ENCODE measurements around the gene SULT1B1.

SULT1B1 gene

GRCh38 chr4:69785211-69785831 is 24.9 kb upstream of the SULT1B1 start:
- POLR2A ChIA-PET (ENCODE audit: low non-redundant PET) = no interaction called here
- DNase-seq (ENCODE audit: low spot score) = no peak
- CTCF ChIA-PET = no interaction called here
- no peak overlapping the region for H3K27ac ChIP-seq
- TF ChIP-seq CTCF (conservative IDR thresholded peaks at IDR 0.05; ENCODE audit: low read depth) = no peak

- H3K27ac ChIP-seq = no peak overlapping the region
- CTCF ChIA-PET = no interaction called here
- POLR2A ChIA-PET (ENCODE audit: low non-redundant PET) = no interaction called here
- TF ChIP-seq CTCF (conservative IDR thresholded peaks at IDR 0.05; ENCODE audit: low read depth) = no peak
- DNase-seq (ENCODE audit: low spot score) = no peak
Measured at GRCh38 chr4:69782651-69783310, 22.4 kb upstream of the SULT1B1 start.

GRCh38 chr4:69781458-69782418 is 21.3 kb upstream of the SULT1B1 start:
- TF ChIP-seq CTCF (conservative IDR thresholded peaks at IDR 0.05; ENCODE audit: low read depth) = no peak
- DNase-seq (ENCODE audit: low spot score) = no peak
- ChIA-PET POLR2A (ENCODE audit: low non-redundant PET) (no interaction called here), CTCF (interaction anchor here (0.6 to 0.7 kb wide), 2 partner anchors 26 to 46 kb away, joined by 3 read pairs; no protein-coding TSS in a partner anchor)
- H3K27ac ChIP-seq = no peak overlapping the region

- TF ChIP-seq CTCF (conservative IDR thresholded peaks at IDR 0.05; ENCODE audit: low read depth) = no peak
- no peak for DNase-seq (ENCODE audit: low spot score)
- ChIA-PET CTCF (no interaction called here), POLR2A (ENCODE audit: low non-redundant PET) (no interaction called here)
- no peak overlapping the region for H3K27ac ChIP-seq
Measured at GRCh38 chr4:69780141-69780540, 19.7 kb upstream of the SULT1B1 start.

- CTCF ChIA-PET = no interaction called here
- no peak for DNase-seq (ENCODE audit: low spot score)
- no peak overlapping the region for H3K27ac ChIP-seq
- POLR2A ChIA-PET (ENCODE audit: low non-redundant PET) = no interaction called here
- no peak for TF ChIP-seq CTCF (conservative IDR thresholded peaks at IDR 0.05; ENCODE audit: low read depth)
Measured at GRCh38 chr4:69776696-69777095, 16.3 kb upstream of the SULT1B1 start.

GRCh38 chr4:69775321-69775867 is 15.0 kb upstream of the SULT1B1 start:
- no peak overlapping the region for H3K27ac ChIP-seq
- ChIA-PET CTCF (no interaction called here), POLR2A (ENCODE audit: low non-redundant PET) (no interaction called here)
- TF ChIP-seq CTCF (conservative IDR thresholded peaks at IDR 0.05; ENCODE audit: low read depth) = no peak
- DNase-seq (ENCODE audit: low spot score) = no peak
